Measurements from ENCODE around the gene SCAPER. TPM values are rescaled to one million over a fixed set of nuclear protein-coding genes. Genes with fewer than 3 reads are reported as not detected.

The SCAPER gene
- total RNA-seq, 1 experiment from 2014 or later: 21.5 TPM

DNA sequence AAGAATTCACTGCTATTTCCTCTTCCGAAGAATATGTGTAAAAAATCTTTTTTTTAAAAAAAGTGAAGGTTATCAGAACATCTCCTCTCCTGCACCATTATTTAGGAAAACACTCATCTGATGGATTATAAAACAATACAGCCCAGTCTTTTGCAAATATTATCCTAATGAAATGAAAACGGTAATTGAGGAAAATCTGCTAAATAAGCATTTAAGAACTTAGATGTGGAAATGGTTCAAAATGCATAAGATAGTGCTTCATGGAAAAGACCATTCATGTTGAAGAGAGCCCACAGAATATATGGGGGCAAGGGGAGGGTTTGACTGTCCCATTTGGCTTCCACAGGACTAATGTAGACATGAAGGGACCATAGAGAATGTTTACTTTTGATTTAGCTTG is 520.7 kb downstream of the SCAPER start:
- H3K27ac ChIP-seq (ENCODE audit: low read depth, low read length, poor library complexity, severe bottlenecking): no peak overlapping the region
- no TSS peak for BruUV-seq (replicated peaks)
- CTCF ChIA-PET: no interaction called here
- H3K27me3 ChIP-seq (replicated peaks; ENCODE audit: insufficient read depth, low read depth, low read length, poor library complexity): no peaks in the 10 kb centered on the region
- intact Hi-C loops (cut with micrococcal nuclease; ENCODE audit: unreplicated experiment): no loop called here
- H3K4me3 ChIP-seq (ENCODE audit: low read depth, low read length, poor library complexity, severe bottlenecking): no peak overlapping the region
- no peaks in the 10 kb centered on the region for H3K9me3 ChIP-seq (ENCODE audit: low read depth, low read length, poor library complexity, severe bottlenecking)
- TF ChIP-seq EZH2 (IDR thresholded peaks at IDR 0.05; ENCODE audit: borderline replicate concordance, low read depth, low read length, poor library complexity, severe bottlenecking): no peak
- TF ChIP-seq, protein P1, sequence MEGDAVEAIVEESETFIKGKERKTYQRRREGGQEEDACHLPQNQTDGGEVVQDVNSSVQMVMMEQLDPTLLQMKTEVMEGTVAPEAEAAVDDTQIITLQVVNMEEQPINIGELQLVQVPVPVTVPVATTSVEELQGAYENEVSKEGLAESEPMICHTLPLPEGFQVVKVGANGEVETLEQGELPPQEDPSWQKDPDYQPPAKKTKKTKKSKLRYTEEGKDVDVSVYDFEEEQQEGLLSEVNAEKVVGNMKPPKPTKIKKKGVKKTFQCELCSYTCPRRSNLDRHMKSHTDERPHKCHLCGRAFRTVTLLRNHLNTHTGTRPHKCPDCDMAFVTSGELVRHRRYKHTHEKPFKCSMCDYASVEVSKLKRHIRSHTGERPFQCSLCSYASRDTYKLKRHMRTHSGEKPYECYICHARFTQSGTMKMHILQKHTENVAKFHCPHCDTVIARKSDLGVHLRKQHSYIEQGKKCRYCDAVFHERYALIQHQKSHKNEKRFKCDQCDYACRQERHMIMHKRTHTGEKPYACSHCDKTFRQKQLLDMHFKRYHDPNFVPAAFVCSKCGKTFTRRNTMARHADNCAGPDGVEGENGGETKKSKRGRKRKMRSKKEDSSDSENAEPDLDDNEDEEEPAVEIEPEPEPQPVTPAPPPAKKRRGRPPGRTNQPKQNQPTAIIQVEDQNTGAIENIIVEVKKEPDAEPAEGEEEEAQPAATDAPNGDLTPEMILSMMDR (conservative IDR thresholded peaks at IDR 0.05; ENCODE audit: low read depth, low read length): no peak
- no peak for DNase-seq (ENCODE audit: low spot score)
- POLR2A ChIA-PET (ENCODE audit: low non-redundant PET): no interaction called here
- no peaks in the 10 kb centered on the region for H3K36me3 ChIP-seq (ENCODE audit: insufficient read depth, low read length, poor library complexity, severe bottlenecking)
- peaks cover 9% of the 10 kb centered on the region for H3K4me1 ChIP-seq (ENCODE audit: insufficient read depth, low read length, poor library complexity, severe bottlenecking)

DNA sequence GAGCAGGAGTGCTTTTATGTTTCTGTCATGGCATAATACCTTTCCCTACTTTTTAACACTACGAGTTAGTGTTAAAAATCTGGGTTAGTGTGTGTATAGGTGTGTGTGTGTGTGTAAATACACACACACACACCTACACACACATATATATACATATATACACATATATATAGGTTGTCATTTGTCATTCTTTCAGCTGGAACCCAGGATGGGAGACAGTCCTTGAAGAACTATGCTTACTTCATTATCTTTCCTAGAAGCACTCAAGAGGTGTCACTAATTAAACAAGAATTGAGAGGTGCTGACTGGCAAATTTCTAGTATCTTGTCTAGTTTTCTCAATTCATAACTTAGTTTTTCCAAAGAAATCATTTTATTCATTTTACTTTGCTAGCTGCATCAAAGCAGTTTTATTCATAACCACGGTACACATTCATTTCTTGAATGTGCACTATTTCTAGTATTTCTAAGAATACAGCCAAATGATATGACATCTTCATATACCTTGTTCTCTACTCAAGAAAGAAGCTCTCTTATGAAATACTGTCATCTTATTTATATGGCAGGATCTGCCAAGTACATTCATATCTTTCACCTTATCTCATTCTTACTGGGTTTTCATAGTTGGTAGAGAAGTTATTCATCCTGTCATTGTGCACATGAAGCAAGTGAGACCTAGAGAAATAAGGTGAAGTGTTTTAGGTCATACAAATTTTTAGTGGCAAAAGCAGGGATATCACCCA is 522.0 kb downstream of the SCAPER start:
- intact Hi-C loops (cut with micrococcal nuclease; ENCODE audit: unreplicated experiment): no loop called here
- Histone ChIP-seq H3K9me3 (ENCODE audit: low read depth, low read length, poor library complexity, severe bottlenecking) (no peaks in the 10 kb centered on the region), H3K4me1 (ENCODE audit: insufficient read depth, low read length, poor library complexity, severe bottlenecking) (peaks cover 9% of the 10 kb centered on the region), H3K36me3 (ENCODE audit: insufficient read depth, low read length, poor library complexity, severe bottlenecking) (no peaks in the 10 kb centered on the region), H3K4me3 (ENCODE audit: low read depth, low read length, poor library complexity, severe bottlenecking) (no peak overlapping the region), H3K27ac (ENCODE audit: low read depth, low read length, poor library complexity, severe bottlenecking) (no peak overlapping the region), H3K27me3 (replicated peaks; ENCODE audit: insufficient read depth, low read depth, low read length, poor library complexity) (no peaks in the 10 kb centered on the region)
- TF ChIP-seq, protein P1 (conservative IDR thresholded peaks at IDR 0.05; ENCODE audit: low read depth, low read length): no peak
- TF ChIP-seq EZH2 (IDR thresholded peaks at IDR 0.05; ENCODE audit: borderline replicate concordance, low read depth, low read length, poor library complexity, severe bottlenecking): no peak
- no peak for DNase-seq (ENCODE audit: low spot score)
- POLR2A ChIA-PET (ENCODE audit: low non-redundant PET): no interaction called here
- BruUV-seq (replicated peaks): no TSS peak
- CTCF ChIA-PET: no interaction called here

DNA sequence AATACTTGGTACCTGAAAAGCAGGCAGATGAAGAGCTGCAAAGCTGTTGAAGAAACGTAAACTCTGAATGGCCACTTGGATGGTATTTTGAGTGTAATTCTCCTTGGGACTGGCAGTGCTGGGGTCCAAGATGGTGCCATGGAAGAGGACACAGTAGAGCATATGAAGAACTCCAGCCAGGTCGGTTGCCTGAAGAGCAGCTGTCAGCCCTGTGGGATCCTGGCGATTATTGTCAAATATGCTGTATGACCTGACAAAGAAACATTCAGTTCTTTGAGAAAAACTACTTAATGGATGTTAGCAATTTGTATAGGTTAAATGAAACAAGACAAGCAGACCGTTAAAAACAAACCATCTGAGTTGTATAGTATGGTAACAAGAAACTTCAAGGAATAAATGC is 523.8 kb downstream of the SCAPER start:
- Histone ChIP-seq H3K9me3 (ENCODE audit: low read depth, low read length, poor library complexity, severe bottlenecking) (no peaks in the 10 kb centered on the region), H3K27ac (ENCODE audit: low read depth, low read length, poor library complexity, severe bottlenecking) (no peak overlapping the region), H3K4me3 (ENCODE audit: low read depth, low read length, poor library complexity, severe bottlenecking) (no peak overlapping the region), H3K36me3 (ENCODE audit: insufficient read depth, low read length, poor library complexity, severe bottlenecking) (no peaks in the 10 kb centered on the region), H3K27me3 (replicated peaks; ENCODE audit: insufficient read depth, low read depth, low read length, poor library complexity) (no peaks in the 10 kb centered on the region), H3K4me1 (ENCODE audit: insufficient read depth, low read length, poor library complexity, severe bottlenecking) (peaks cover 9% of the 10 kb centered on the region)
- intact Hi-C loops (cut with micrococcal nuclease; ENCODE audit: unreplicated experiment): no loop called here
- no peak for TF ChIP-seq EZH2 (IDR thresholded peaks at IDR 0.05; ENCODE audit: borderline replicate concordance, low read depth, low read length, poor library complexity, severe bottlenecking)
- TF ChIP-seq, protein P1 (conservative IDR thresholded peaks at IDR 0.05; ENCODE audit: low read depth, low read length): no peak
- CTCF ChIA-PET: no interaction called here
- DNase-seq (ENCODE audit: low spot score): no peak
- BruUV-seq (replicated peaks): no TSS peak
- POLR2A ChIA-PET (ENCODE audit: low non-redundant PET): no interaction called here
